GM12878 (cell line): ENCODE results near the gene HSD11B1. TPM values are rescaled to one million over a fixed set of nuclear protein-coding genes. Genes with fewer than 3 reads are reported as not detected.

Experiments used
- ATAC-seq: fragments of 200-7000 bp; cut with Tn5 transposase; 3 replicates; pipeline ENCODE4 v1.9.1; 2020; ENCODE audit warnings: mild to moderate bottlenecking, moderate library complexity
- BruUV-seq: library from RNA; stranded (reverse); fragments of 400-500 nt; replicated peaks from 2 replicates; lab custom pipeline; 2021; lab: Mats Ljungman, UMichigan
- CTCF ChIA-PET: fragments of 300-600 bp; sonication (Branson Sonifier 250); formaldehyde crosslinking; extraction: SDS; loops from one replicate; lab custom pipeline; 2021; ENCODE audit warnings: inconsistent platforms; lab: Yijun Ruan, JAX
- POLR2A ChIA-PET: fragments of 350-600 bp; formaldehyde crosslinking; extraction: SDS; loops from one replicate; lab custom pipeline; 2021; ENCODE audit warnings: inconsistent platforms; lab: Charles Lee
- RAD21 ChIA-PET: fragments of 300-600 bp; sonication (Branson Sonifier 250); formaldehyde crosslinking; loops from one replicate; lab custom pipeline; 2023; ENCODE audit warnings: antibody characterized with exemption; ENCODE audit not compliant: unreplicated experiment; lab: Charles Lee
- SMC1A ChIA-PET: fragments of 300-600 bp; sonication (Branson Sonifier 250); formaldehyde crosslinking; loops from one replicate; lab custom pipeline; 2023; ENCODE audit not compliant: unreplicated experiment, uncharacterized antibody; lab: Charles Lee
- DNase-seq: peaks from one replicate; pipeline ENCODE4 v3.0.0-alpha.2; 2011; ENCODE audit warnings: low read depth, low spot score
- FAIRE-seq: peaks from 3 replicates; lab custom pipeline; 2011; peaks lifted over from hg19 to GRCh38; lab: Jason Lieb, UNC
- H2AFZ ChIP-seq: 2 replicates; pipeline ENCODE4 v1.6.0; 2011; ENCODE audit warnings: low read depth, low read length, control low read depth; ENCODE audit not compliant: control insufficient read depth
- H3K27ac ChIP-seq: 2 replicates; pipeline ENCODE4 v1.5.1; 2011; ENCODE audit warnings: control low read depth; ENCODE audit not compliant: control insufficient read depth, insufficient read depth
- H3K27me3 ChIP-seq, 2 experiments: replicated peaks in 1 of 2; 2 replicates each; pipeline versions ENCODE4 v1.6.0 to v1.6.1; 2011; ENCODE audit warnings: low read length in 1 of 2; ENCODE audit not compliant: control insufficient read depth in 2 of 2, insufficient read depth in 2 of 2
- H3K36me3 ChIP-seq, 2 experiments: 2 replicates each; pipeline ENCODE4 v1.5.1; 2011; ENCODE audit warnings: low read length in 1 of 2; ENCODE audit not compliant: control insufficient read depth in 2 of 2, insufficient read depth in 2 of 2
- H3K4me1 ChIP-seq: 2 replicates; pipeline ENCODE4 v1.6.1; 2011; ENCODE audit warnings: mild to moderate bottlenecking, low read length, moderate library complexity, mixed read lengths; ENCODE audit not compliant: control insufficient read depth, insufficient read depth
- H3K4me2 ChIP-seq: 2 replicates; pipeline ENCODE4 v1.6.0; 2011; ENCODE audit warnings: control low read depth; ENCODE audit not compliant: control insufficient read depth, insufficient read depth
- H3K4me3 ChIP-seq: fragments of 200-600 bp; sonication (generic); 2 replicates; pipeline ENCODE4 v1.5.1; 2016
- H3K79me2 ChIP-seq: 2 replicates; pipeline ENCODE4 v1.6.0; 2011; ENCODE audit warnings: low read length; ENCODE audit not compliant: control insufficient read depth, insufficient read depth
- H3K9ac ChIP-seq: 2 replicates; pipeline ENCODE4 v1.8.0; 2011; ENCODE audit warnings: low read length, control low read depth, mixed read lengths; ENCODE audit not compliant: control insufficient read depth, insufficient read depth
- H3K9me3 ChIP-seq: replicated peaks from 3 replicates; pipeline ENCODE4 v1.5.1; 2011; ENCODE audit warnings: mild to moderate bottlenecking, low read length; ENCODE audit not compliant: control insufficient read depth, insufficient read depth
- H4K20me1 ChIP-seq: 2 replicates; pipeline ENCODE4 v1.6.0; 2011; ENCODE audit not compliant: control insufficient read depth, insufficient read depth
- ASH2L ChIP-seq: fragments of 300-600, 200-600 bp; sonication (generic); IDR thresholded peaks from 2 replicates; pipeline ENCODE4 v1.6.1; 2017; ENCODE audit warnings: low read depth, mild to moderate bottlenecking, borderline replicate concordance
- E2F8 ChIP-seq: fragments of 450-650 bp; IDR thresholded peaks from 2 replicates; pipeline ENCODE4 v1.6.1; 2018; ENCODE audit warnings: mild to moderate bottlenecking, low read depth, moderate library complexity; ENCODE audit not compliant: partially characterized antibody
- GABPA ChIP-seq: IDR thresholded peaks from 2 replicates; pipeline ENCODE4 v1.6.1; 2014; ENCODE audit warnings: antibody characterized with exemption, low read depth, mild to moderate bottlenecking, inconsistent platforms
- NBN ChIP-seq: fragments of 450-650 bp; IDR thresholded peaks from 2 replicates; pipeline ENCODE4 v1.6.1; 2016
- STAT3 ChIP-seq: IDR thresholded peaks from 2 replicates; pipeline ENCODE4 v1.6.1; 2011; ENCODE audit warnings: low read depth, low read length, improper control_type of control experiment
- ZNF622 ChIP-seq: fragments of 450-650 bp; IDR thresholded peaks from 2 replicates; pipeline ENCODE4 v1.6.1; 2017; ENCODE audit warnings: mild to moderate bottlenecking, inconsistent platforms
- WGBS: methylation state at CpG from one replicate; pipeline ENCODE4 v1.1.6; 2016; ENCODE audit warnings: low lambda C conversion rate; ENCODE audit not compliant: insufficient replicate concordance, insufficient coverage; ENCODE audit errors: missing lambda C conversion rate; 5-methylcytosine and 5-hydroxymethylcytosine counted together
- in situ Hi-C: fragments of 300-500 bp; cut with MboI; formaldehyde crosslinking; loops from 9 replicates; pipeline ENCODE4 v1.14.3; 2018; ENCODE audit warnings: mixed read lengths
- intact Hi-C: fragments of 100-400 bp; cut with micrococcal nuclease; formaldehyde crosslinking; loops from one replicate; pipeline ENCODE4 v1.14.2; 2022; ENCODE audit not compliant: unreplicated experiment
- polyA plus RNA-seq, 11 experiments: library from polyadenylated mRNA; depleted of rRNA in 4 of 11; unstranded in 6 of 11; stranded (reverse) in 5 of 11; fragments of >200 nt; fragmentation: Nextera tagmentation in 4 of 11; fragmentation: Illumina TruSeq in 1 of 11; extraction: Ambion mirVana in 4 of 11; extraction: Trizol in 1 of 11; gene quantifications; 1 replicate in 1 of 11; 2 replicates in 10 of 11; pipeline versions ENCODE4 v1.2.1 to v1.2.3, GENCODE V29; 2011 to 2016; ENCODE audit warnings: inconsistent platforms in 2 of 11, missing spikeins in 2 of 11, low read depth in 1 of 11
- total RNA-seq, 4 experiments: library from RNA; depleted of rRNA in 3 of 4; stranded (reverse); fragments of >200 nt in 3 of 4; fragmentation: Illumina TruSeq in 1 of 4; extraction: Trizol in 1 of 4; gene quantifications; 2 replicates each; pipeline versions ENCODE4 v1.2.1 to v1.2.3, GENCODE V29; 2013 to 2021
- TF ChIP-seq, protein P1 (sequence below): fragments of 450-650 bp; formaldehyde crosslinking; IDR thresholded peaks from 2 replicates; pipeline ENCODE4 v1.4.0; 2022; ENCODE audit warnings: mild to moderate bottlenecking, moderate library complexity

Gene HSD11B1
- total and polyA plus RNA-seq, 10 of the 15 experiments (the other 5 are each of a cell fraction or from before 2014, with no cell fraction given): 0.04 to 0.27 (median 0.15) TPM; not detected in 7

GRCh38 chr1:209738270-209738669 lies 33.6 kb downstream of the HSD11B1 start (continued):
- TF ChIP-seq E2F8 (no peak), STAT3 (no peak), ZNF622 (no peak)

- H3K4me2 ChIP-seq: no peak overlapping the region
- H3K4me1 ChIP-seq: no peaks in the 10 kb centered on the region
- POLR2A ChIA-PET: interaction anchor here (1.2 kb wide), 1 partner anchor 10 kb away, joined by 3 read pairs; no protein-coding TSS in a partner anchor
- in situ Hi-C loops (no loop called here), intact Hi-C loops (loop anchor here (10.0 kb wide), 1 partner anchor 136 kb away; no protein-coding TSS in a partner anchor)
- no peak overlapping the region for H3K9ac ChIP-seq
- RAD21 ChIA-PET: no interaction called here
- WGBS: 78% methylated on average over 3 of the region's 3 CpGs
- H3K27ac ChIP-seq: no peak overlapping the region
- FAIRE-seq (no peak), ATAC-seq (no peak), DNase-seq (no peak)
- CTCF ChIA-PET: interaction anchor here (1.0 to 1.5 kb wide), 3 partner anchors 13 to 172 kb away, joined by 3 to 4 read pairs (median 3); no protein-coding TSS in a partner anchor
- H3K9me3 ChIP-seq: no peaks in the 10 kb centered on the region
- no peak overlapping the region for H3K4me3 ChIP-seq
- H4K20me1 ChIP-seq: no peaks in the 10 kb centered on the region
- H3K36me3 ChIP-seq: no peaks in the 10 kb centered on the region
- SMC1A ChIA-PET: no interaction called here
- no peaks in the 10 kb centered on the region for H3K79me2 ChIP-seq
- no peak for TF ChIP-seq GABPA
- no peak for TF ChIP-seq ASH2L
- TF ChIP-seq, protein P1, sequence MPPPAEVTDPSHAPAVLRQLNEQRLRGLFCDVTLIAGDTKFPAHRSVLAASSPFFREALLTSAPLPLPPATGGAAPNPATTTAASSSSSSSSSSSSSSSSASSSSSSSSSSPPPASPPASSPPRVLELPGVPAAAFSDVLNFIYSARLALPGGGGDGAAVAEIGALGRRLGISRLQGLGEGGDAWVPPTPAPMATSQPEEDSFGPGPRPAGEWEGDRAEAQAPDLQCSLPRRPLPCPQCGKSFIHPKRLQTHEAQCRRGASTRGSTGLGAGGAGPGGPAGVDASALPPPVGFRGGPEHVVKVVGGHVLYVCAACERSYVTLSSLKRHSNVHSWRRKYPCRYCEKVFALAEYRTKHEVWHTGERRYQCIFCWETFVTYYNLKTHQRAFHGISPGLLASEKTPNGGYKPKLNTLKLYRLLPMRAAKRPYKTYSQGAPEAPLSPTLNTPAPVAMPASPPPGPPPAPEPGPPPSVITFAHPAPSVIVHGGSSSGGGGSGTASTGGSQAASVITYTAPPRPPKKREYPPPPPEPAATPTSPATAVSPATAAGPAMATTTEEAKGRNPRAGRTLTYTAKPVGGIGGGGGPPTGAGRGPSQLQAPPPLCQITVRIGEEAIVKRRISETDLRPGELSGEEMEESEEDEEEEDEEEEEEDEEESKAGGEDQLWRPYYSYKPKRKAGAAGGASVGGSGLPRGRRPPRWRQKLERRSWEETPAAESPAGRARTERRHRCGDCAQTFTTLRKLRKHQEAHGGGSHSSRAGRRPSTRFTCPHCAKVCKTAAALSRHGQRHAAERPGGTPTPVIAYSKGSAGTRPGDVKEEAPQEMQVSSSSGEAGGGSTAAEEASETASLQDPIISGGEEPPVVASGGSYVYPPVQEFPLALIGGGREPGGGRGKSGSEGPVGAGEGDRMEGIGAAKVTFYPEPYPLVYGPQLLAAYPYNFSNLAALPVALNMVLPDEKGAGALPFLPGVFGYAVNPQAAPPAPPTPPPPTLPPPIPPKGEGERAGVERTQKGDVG (CRISPR knock-in tag): no peak
- TF ChIP-seq NBN: no peak
- no peak overlapping the region for H2AFZ ChIP-seq
- H3K27me3 ChIP-seq: no peaks in the 10 kb centered on the region
- BruUV-seq: no TSS peak
Measured at GRCh38 chr1:209741193-209741592, 36.5 kb downstream of the HSD11B1 start.
